ENCODE measurements around the gene SNAP29.
"Not testable (repeated sequence)": the region's sequence is repeated elsewhere in the genome, so short reads cannot be mapped to it uniquely, and the experiment has no call there.

Gene SNAP29

DNA sequence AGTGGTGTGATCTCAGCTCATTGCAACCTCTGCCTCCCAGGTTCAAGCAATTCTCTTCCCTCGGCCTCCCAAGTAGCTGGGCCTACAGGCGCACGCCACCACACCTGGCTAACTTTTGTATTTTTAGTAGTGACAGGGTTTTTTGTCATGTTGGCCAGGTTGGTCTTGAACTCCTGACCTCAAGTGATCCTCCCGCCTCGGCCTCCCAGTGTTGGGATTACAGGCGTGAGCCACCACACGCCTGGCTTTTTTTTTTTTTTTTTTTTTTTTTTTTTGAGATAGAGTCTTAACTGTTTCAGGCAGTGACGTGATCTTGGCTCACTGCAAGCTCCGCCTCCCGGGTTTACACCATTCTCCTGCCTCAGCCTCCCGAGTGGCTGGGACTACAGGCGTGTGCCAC, 71.6 kb downstream of the SNAP29 start:
- DNase-seq (ENCODE audit: low read depth) = not testable (repeated sequence)

DNA sequence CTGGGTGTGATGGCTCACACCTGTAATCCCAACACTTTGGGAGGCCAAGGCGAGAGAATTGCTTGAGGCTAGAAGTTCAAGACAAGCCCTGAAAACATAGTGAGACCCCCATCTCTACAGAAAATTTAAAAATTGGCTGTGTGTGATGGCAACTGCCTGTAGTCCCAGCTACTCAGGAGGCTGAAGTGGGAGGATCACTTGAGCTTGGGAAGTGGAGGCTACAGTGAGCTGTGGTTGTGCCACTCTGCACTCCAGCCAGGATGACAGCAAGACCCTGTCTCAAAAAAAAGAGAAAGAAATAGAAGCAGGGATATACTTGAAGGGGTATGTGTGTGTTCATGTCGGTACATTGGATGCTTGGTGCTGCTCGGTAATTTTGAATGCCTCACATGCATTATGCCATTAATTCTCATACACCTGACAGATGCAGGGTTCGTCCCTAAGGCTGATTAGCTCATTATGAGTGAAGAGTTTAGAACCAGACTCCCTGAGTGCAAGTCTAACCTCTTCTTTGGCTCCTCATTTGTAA, 72.4 kb downstream of the SNAP29 start:
- DNase-seq (ENCODE audit: low read depth) = no peak

DNA sequence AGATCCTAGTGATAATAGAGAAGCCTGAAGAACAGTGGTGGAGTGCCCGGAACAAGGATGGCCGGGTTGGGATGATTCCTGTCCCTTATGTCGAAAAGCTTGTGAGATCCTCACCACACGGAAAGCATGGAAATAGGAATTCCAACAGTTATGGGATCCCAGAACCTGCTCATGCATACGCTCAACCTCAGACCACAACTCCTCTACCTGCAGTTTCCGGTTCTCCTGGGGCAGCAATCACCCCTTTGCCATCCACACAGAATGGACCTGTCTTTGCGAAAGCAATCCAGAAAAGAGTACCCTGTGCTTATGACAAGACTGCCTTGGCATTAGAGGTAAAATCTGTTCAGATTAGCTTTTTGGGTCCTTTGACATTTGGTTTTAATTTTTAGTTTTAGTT, 75.1 kb downstream of the SNAP29 start:
- DNase-seq (ENCODE audit: low read depth) = no peak

DNA sequence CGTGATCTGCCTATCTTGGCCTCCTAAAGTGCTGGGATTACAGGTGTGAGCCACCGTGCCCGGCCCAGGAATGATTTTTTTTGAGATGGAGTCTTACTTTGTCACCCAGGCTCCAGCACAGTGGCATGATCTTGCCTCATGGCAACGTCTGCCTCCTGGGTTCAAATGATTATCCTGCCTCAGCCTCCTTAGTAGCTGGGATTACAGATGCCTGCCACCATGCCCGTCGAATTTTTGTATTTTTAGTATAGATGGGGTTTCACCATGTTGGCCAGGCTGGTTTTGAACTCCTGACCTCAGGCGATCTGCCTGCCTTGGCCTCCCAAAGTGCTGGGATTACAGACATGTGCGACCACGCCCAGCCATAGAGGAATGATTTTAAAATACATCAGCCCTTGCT, 76.2 kb downstream of the SNAP29 start:
- DNase-seq (ENCODE audit: low read depth) = not testable (repeated sequence)

DNA sequence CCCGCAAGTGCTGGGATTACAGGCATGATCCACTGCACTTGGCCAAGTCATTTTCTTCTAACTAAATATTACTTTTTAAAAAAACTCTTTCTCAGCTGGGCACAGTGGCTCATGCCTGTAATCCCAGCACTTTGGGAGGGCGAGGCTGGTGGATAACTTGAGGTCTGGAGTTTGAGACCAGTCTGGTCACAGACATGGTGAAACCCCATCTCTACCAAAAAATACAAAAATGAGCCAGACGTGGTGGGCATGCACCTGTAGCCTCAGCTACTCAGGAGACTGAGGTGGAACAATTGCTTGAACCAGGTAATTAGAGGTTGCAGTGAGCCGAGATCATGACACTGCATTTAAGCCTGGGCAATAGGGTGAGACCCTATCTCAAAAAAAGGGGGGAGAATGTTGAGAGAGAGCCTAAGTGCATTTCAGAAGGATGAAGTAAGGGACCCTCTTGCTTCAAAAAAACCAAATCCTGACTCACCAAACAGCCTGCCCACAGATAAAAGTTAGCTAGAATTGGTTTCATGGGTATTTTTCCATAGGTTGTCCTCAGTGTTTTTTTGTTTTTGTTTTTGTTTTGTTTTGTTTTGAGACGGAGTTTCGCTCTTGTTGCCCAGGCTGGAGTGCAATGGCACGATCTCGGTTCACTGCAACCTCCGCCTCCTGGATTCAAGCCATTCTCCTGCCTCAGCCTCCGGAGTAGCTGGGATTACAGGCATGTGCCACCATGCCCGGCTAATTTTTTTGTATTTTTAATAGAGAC, 77.2 kb downstream of the SNAP29 start:
- DNase-seq (ENCODE audit: low read depth) = not testable (repeated sequence)

DNA sequence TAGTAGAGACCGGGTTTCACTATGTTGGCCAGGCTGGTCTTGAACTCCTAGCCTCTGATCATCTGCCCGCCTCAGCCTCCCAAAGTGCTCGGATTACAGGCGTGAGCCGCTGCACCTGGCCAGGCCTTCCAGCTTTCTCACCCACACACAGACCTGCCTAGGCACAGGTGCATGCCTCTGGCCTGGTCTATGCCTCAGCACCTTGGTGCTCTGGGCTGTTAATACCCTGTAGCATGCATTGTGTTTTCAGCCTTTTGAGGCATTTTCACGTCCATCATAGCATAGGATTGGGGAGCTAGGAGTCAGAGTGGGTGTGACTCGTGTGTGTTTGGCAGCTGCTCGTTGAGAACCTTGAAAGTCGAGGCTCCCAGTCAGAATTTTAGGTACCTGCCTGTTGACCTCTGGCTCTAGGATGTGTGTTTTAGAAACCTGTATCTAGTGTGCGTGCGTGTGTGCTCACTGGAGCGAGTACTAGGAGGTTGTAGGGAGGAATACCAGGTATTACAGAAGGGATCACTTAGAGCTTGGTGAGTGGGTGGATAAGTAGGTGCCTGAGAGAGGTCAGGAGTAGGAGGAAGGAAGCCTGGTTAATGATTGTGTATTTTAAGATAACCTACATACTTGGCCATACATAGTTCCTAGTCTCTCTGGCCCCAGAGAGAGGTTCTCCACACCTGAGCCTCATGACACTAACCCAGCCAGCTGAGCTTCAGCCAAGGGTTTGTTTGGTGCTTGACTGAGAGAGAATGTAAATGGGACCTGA, 78.4 kb downstream of the SNAP29 start:
- DNase-seq (ENCODE audit: low read depth) = no peak

DNA sequence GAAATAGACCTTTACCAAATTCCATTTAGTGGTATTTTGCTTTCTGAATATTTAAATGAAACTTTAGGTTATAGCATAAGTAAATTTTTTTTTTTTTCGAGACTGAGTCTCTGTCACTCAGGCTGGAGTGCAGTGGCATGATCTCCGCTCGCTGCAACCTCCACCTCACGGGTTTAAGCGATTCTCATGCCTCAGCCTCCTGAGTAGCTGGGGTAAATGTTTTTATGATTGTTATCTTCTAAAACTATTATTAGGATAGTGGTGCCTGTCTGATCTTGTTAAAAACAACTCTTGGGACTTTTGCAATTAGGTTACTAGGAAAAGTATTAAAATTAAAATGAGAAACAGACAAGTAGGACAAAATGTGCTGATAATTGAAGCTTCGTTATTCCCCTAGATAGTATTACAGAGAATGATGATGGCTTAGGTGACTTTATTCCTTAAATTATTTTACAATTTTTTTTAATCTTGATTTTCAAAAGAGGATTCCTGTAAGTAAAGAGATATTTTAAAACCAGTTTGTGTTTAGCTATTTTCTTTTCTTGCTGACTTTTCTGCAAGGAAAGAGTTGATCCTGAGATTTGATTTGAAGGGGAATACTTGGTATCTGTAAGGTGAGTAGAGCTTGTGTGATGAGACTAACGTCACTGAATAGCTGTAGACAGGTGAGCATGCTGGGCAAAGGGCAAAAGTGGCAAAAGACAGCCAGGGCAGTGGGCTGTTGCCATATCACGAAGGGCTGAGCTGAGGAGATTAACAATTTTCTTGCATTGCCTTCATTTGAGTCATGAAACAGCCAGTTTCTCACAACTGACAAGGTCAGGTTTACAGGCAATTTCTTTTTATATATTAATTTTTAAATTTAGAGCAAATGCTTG, 79.2 kb downstream of the SNAP29 start:
- DNase-seq (ENCODE audit: low read depth) = no peak

DNA sequence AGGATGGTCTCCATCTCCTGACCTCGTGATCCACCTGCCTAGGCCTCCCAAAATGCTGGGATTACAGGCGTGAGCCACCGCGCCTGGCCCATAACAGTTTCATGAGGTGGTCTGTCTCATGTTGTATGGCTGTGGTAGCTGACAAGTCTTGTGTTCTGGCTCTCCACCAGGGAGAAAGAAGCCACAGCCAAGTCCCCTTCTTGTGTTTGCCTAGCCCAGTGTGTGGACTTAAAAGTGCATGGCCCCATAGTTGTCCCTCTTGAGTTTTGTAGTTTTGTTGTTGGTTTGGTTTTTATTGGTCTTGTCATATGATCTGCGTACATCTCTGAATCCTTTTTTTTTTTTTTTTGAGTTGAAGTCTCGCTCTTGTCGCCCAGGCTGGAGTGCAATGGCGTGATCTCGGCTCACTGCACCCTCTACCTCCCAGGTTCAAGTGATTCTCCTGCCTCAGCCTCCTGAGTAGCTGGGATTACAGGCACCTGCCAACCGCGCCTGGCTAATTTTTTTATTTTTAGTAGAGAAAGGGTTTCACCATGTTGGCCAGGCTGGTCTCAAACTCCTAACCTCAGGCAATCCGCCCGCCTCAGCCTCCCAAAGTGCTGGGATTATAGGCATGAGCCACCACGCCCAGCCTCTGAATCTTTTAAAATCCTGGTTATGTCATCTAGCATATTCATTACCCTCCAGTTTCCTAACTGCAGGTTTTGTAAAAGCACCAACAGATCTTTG, 80.8 kb downstream of the SNAP29 start:
- DNase-seq (ENCODE audit: low read depth) = not testable (repeated sequence)

DNA sequence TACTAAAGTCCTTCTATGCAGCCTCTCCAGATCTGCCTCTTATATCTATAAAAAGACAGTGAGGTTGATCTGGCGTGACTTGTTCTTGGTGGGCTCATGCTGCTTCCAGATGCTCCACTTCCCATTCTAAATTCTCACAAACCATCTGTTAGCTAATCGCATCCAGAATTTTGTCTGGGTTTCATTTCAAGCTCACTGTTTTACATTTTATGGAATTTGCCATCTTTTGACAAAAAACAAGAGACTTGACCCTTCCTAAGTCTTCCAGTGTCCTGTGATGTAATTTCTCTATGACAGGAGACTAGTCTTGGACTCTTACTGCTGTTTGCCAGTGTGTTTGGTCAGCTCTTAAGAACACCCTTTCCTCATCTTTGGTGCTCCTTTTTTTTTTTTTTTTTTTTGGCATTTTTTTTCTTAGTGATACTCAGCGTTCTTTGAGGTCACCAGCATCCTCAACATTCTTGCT, 81.4 kb downstream of the SNAP29 start:
- DNase-seq (ENCODE audit: low read depth) = peak; percentile 53
